ENCODE results near the gene AUNIP. TPM values are rescaled to one million over a fixed set of nuclear protein-coding genes. Genes with fewer than 3 reads are reported as not detected.

The AUNIP gene
- polyA plus RNA-seq, 1 experiment: 1.4 TPM

DNA sequence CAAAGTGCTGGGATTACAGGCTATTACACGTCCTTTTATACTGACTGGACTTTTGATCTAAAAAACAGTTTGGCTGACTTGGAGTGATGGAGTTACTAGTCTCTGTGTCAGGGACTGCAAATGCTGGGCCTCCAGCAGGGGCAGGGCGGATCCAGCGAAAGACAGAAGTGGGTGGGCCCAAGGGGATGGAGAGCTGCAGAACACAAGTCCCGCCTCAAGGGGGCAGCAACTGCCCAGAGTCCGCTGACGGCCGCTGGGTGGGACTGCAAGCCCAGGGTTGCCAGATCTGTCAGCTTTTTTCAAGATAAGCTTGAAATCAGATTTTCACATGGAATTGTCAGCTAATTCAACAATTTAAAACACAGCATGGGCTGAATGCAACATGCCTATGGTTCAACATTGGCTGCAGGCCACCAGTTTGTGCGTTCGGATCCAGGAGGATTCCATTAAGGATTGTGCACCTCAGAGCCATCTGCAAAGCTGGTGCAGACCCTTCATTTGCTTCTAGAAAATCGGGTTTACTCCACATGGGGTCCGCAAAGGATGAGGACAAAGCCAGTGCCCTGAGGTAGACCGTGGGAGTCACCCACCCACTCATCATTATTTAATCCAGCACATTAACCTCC, 36.2 kb upstream of the AUNIP start:
- no peak overlapping the region for H3K4me3 ChIP-seq (ENCODE audit: low read depth, low read length)
- DNase-seq (ENCODE audit: low read depth): peak; percentile 58
- TF ChIP-seq, protein P1, sequence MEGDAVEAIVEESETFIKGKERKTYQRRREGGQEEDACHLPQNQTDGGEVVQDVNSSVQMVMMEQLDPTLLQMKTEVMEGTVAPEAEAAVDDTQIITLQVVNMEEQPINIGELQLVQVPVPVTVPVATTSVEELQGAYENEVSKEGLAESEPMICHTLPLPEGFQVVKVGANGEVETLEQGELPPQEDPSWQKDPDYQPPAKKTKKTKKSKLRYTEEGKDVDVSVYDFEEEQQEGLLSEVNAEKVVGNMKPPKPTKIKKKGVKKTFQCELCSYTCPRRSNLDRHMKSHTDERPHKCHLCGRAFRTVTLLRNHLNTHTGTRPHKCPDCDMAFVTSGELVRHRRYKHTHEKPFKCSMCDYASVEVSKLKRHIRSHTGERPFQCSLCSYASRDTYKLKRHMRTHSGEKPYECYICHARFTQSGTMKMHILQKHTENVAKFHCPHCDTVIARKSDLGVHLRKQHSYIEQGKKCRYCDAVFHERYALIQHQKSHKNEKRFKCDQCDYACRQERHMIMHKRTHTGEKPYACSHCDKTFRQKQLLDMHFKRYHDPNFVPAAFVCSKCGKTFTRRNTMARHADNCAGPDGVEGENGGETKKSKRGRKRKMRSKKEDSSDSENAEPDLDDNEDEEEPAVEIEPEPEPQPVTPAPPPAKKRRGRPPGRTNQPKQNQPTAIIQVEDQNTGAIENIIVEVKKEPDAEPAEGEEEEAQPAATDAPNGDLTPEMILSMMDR (IDR thresholded peaks at IDR 0.05; ENCODE audit: insufficient read depth, low read depth, low read length): peak; percentile 98
- ChIA-PET POLR2A (interaction anchor here (1.0 to 1.8 kb wide), 2 partner anchors 18 to 102 kb away, joined by 5 to 12 read pairs; partner anchors contain the start of gene PAFAH2), CTCF (interaction anchor here (0.5 to 13.9 kb wide), 40 partner anchors 9 to 446 kb away, joined by 3 to 308 read pairs (median 5); partner anchors contain the start of genes EXTL1, PAFAH2, PAQR7 and STMN1)
- H3K27me3 ChIP-seq (ENCODE audit: control insufficient read depth, insufficient read depth, low read length): no peaks in the 10 kb centered on the region
- H3K36me3 ChIP-seq (ENCODE audit: control insufficient read depth, insufficient read depth, low read length): peaks cover 1% of the 10 kb centered on the region; the same call in 1 of the 2 replicates

DNA sequence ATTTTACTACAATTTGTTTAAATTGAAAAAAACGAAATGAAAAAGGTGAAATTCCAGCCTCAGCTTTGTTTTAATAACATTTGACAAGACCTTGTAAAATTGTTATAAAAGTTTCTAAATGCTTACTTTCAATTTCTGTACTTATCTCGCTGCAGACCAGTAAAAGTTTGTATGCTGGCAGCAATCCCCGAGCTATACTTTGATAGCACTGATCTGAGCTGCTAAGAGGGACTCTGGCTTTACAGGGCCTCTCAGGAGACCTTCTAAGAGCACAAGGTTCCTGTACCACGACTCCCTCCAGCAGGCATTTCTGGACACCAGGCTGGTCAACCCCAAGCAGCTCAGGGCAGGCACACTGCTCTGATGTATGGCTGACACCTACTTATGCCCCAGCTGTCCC, 33.9 kb upstream of the AUNIP start:
- POLR2A ChIA-PET: interaction anchor here (0.9 to 1.0 kb wide), 2 partner anchors 10 to 104 kb away, joined by 3 to 22 read pairs; partner anchors contain the start of gene PAFAH2
- DNase-seq (ENCODE audit: low read depth): no peak
- TF ChIP-seq, protein P1 (IDR thresholded peaks at IDR 0.05; ENCODE audit: insufficient read depth, low read depth, low read length): no peak
- CTCF ChIA-PET: interaction anchor here (1.1 to 2.0 kb wide), 4 partner anchors 18 to 143 kb away, joined by 4 to 19 read pairs (median 6); partner anchors contain the start of genes PAFAH2 and PAQR7
- H3K36me3 ChIP-seq (ENCODE audit: control insufficient read depth, insufficient read depth, low read length): no peaks in the 10 kb centered on the region
- H3K27me3 ChIP-seq (ENCODE audit: control insufficient read depth, insufficient read depth, low read length): no peaks in the 10 kb centered on the region
- no peak overlapping the region for H3K4me3 ChIP-seq (ENCODE audit: low read depth, low read length)

DNA sequence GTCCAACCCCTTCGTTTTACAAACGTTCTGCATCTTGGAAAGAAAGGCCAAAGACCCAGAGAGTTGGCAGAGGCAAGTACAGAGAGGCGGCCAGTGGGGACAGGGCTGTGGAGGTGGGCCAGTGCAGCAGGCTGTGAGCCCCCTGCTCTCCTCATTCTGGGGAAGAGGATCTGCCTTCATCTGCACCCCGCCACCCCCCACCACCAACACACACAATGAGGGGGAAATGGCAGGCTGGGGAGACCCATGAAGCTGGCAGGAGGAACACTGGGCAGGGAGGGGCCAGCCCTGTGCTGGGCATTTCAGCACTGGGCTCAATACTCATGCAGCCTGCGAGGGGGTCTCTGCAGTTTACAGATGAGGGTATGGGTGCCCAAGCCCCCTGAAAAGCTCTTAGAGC, 32.3 kb upstream of the AUNIP start:
- no peaks in the 10 kb centered on the region for H3K27me3 ChIP-seq (ENCODE audit: control insufficient read depth, insufficient read depth, low read length)
- H3K4me3 ChIP-seq (ENCODE audit: low read depth, low read length): no peak overlapping the region
- ChIA-PET POLR2A (interaction anchor here (0.5 to 0.7 kb wide), 2 partner anchors 106 to 1144 kb away, joined by 4 to 5 read pairs; partner anchors contain the start of gene PAFAH2), CTCF (interaction anchor here (0.8 to 2.2 kb wide), 4 partner anchors 9 to 283 kb away, joined by 3 to 19 read pairs (median 4); partner anchors contain the start of gene PAFAH2)
- no peak for DNase-seq (ENCODE audit: low read depth)
- TF ChIP-seq, protein P1 (IDR thresholded peaks at IDR 0.05; ENCODE audit: insufficient read depth, low read depth, low read length): no peak
- no peaks in the 10 kb centered on the region for H3K36me3 ChIP-seq (ENCODE audit: control insufficient read depth, insufficient read depth, low read length)

DNA sequence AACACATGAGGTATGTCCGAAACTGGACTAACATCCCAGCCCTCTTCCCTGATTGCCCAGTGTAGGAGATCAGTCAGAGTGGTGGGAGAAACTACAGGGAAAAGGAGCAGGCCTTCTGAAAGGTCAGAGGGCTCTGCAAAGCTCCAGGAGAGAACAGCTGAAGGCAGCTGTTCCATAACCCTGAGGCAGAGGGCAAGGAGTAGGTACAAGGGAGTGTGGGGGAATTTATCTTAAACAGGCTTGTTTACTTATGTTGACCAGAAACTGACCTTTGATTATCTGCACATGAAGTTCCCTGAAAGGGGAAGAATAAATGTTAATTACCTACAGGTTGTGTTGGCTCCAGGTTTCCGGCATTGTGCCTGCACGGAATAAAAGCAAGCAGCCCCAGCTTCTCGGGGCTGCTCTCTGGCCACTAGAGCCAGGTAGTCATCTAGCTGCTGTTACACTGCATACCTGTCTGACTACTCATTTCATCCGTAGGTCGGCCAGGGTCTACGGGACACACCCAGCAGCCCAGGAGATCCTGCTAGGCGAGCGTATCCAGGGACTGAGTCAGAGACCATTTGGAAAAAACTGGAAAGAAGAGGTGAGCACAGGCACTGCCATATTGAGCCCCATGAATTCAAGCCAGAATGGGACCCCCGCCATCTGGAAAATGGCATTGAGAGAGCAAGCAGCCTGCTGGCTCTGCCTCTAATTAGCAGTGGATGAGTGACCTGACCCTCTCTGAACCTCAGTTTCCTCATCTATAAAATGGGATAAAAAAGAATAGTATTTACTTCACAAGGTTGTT, 31.2 kb upstream of the AUNIP start:
- CTCF ChIA-PET: interaction anchor here (0.7 to 3.4 kb wide), 7 partner anchors 10 to 106 kb away, joined by 3 to 12 read pairs (median 4); partner anchors contain the start of gene PAQR7
- POLR2A ChIA-PET: interaction anchor here (0.5 to 0.6 kb wide), 2 partner anchors 55 to 107 kb away, joined by 3 to 6 read pairs; partner anchors contain the start of gene PAFAH2
- no peak overlapping the region for H3K4me3 ChIP-seq (ENCODE audit: low read depth, low read length)
- DNase-seq (ENCODE audit: low read depth): no peak
- H3K36me3 ChIP-seq (ENCODE audit: control insufficient read depth, insufficient read depth, low read length): no peaks in the 10 kb centered on the region
- TF ChIP-seq, protein P1 (IDR thresholded peaks at IDR 0.05; ENCODE audit: insufficient read depth, low read depth, low read length): no peak
- H3K27me3 ChIP-seq (ENCODE audit: control insufficient read depth, insufficient read depth, low read length): no peaks in the 10 kb centered on the region

DNA sequence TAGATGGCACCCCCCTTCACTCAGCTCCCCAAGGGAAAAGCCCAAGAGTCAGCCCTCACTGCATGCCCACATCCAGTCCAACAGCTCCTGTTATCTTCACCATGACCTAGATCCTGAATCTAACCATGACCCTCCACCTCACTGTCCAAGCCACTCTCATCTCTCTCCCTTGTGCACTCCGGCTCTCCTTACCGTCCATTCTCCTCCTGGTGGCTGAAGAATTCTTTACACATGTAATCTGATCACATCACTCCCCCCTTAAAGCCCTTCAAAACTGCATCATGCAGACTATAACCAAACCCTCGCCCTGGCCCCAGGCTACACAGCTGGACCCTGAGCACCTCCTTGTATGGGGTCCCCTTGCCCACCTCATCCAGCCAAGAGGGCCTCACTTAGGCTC, 30.2 kb upstream of the AUNIP start:
- ChIA-PET CTCF (interaction anchor here (1.2 to 3.4 kb wide), 4 partner anchors 9 to 99 kb away, joined by 4 to 12 read pairs (median 8); partner anchors contain the start of gene PAQR7), POLR2A (no interaction called here)
- TF ChIP-seq, protein P1 (IDR thresholded peaks at IDR 0.05; ENCODE audit: insufficient read depth, low read depth, low read length): 0 out of 2 replicates have a peak, but pooled peaks have one; percentile 32
- Histone ChIP-seq H3K4me3 (ENCODE audit: low read depth, low read length) (no peak overlapping the region), H3K36me3 (ENCODE audit: control insufficient read depth, insufficient read depth, low read length) (no peaks in the 10 kb centered on the region), H3K27me3 (ENCODE audit: control insufficient read depth, insufficient read depth, low read length) (no peaks in the 10 kb centered on the region)
- DNase-seq (ENCODE audit: low read depth): no peak

All from BJ (cell line).